Neuronal stem cell (in vitro differentiated cells): Measurements from ENCODE around the gene MTARC1.

Experiments
- DNase-seq: peaks from one replicate; pipeline ENCODE4 v3.0.0-alpha.2; 2013; ENCODE audit warnings: low spot score
- H2AFZ ChIP-seq: one replicate; pipeline ENCODE4 v1.6.1; 2013; ENCODE audit warnings: mild to moderate bottlenecking, low read length, inconsistent platforms
- H2AK5ac ChIP-seq: 2 replicates; pipeline ENCODE4 v1.6.1; 2013; ENCODE audit warnings: low read depth, mild to moderate bottlenecking, inconsistent platforms, low read length, moderate library complexity, mixed read lengths
- H2BK120ac ChIP-seq: 2 replicates; pipeline ENCODE4 v1.6.1; 2013; ENCODE audit warnings: low read depth, mild to moderate bottlenecking, inconsistent platforms, low read length, moderate library complexity, mixed read lengths
- H2BK12ac ChIP-seq: one replicate; pipeline ENCODE4 v1.6.1; 2013; ENCODE audit warnings: low read length, inconsistent platforms
- H2BK15ac ChIP-seq: 2 replicates; pipeline ENCODE4 v1.6.1; 2013; ENCODE audit warnings: mild to moderate bottlenecking, low read length, inconsistent platforms, mixed read lengths
- H2BK5ac ChIP-seq: one replicate; pipeline ENCODE4 v1.6.1; 2013; ENCODE audit warnings: inconsistent platforms, mild to moderate bottlenecking, low read length, moderate library complexity
- H3K14ac ChIP-seq: one replicate; pipeline ENCODE4 v1.6.1; 2013; ENCODE audit warnings: low read length, inconsistent platforms
- H3K18ac ChIP-seq: 2 replicates; pipeline ENCODE4 v1.6.1; 2013; ENCODE audit warnings: low read length, inconsistent platforms
- H3K23ac ChIP-seq: 2 replicates; pipeline ENCODE4 v1.6.1; 2013; ENCODE audit warnings: low read depth, mild to moderate bottlenecking, mixed read lengths, low read length, inconsistent platforms; ENCODE audit not compliant: poor library complexity
- H3K27ac ChIP-seq: replicated peaks from 3 replicates; pipeline ENCODE4 v1.5.1; 2013; ENCODE audit warnings: low read length, inconsistent platforms
- H3K27me3 ChIP-seq, 3 experiments: 2 replicates each; pipeline ENCODE4 v1.6.1; 2013; ENCODE audit warnings: low read length in 3 of 3, mild to moderate bottlenecking in 2 of 3, inconsistent platforms in 1 of 3, low read depth in 1 of 3, mixed read lengths in 1 of 3, moderate library complexity in 1 of 3; ENCODE audit not compliant: control insufficient read depth in 3 of 3, insufficient read depth in 3 of 3
- H3K36me3 ChIP-seq, 2 donors: replicated peaks in 1 of 2; 2 replicates each; pipeline ENCODE4 v1.6.1; 2013; ENCODE audit warnings: low read length in 2 of 2; ENCODE audit not compliant: control insufficient read depth in 2 of 2, insufficient read depth in 2 of 2
- H3K4ac ChIP-seq: 2 replicates; pipeline ENCODE4 v1.6.1; 2013; ENCODE audit warnings: inconsistent platforms, mild to moderate bottlenecking, low read length, moderate library complexity
- H3K4me1 ChIP-seq, 2 donors: 1 replicate in 1 of 2; 2 replicates in 1 of 2; pipeline ENCODE4 v1.6.1; 2013; ENCODE audit warnings: low read length in 2 of 2, low read depth in 1 of 2; ENCODE audit not compliant: control insufficient read depth in 2 of 2, insufficient read depth in 1 of 2
- H3K4me2 ChIP-seq: one replicate; pipeline ENCODE4 v1.6.1; 2013; ENCODE audit warnings: mild to moderate bottlenecking, low read length, inconsistent platforms; ENCODE audit not compliant: insufficient read depth, poor library complexity, severe bottlenecking
- H3K4me3 ChIP-seq, 2 donors: 2 replicates each; pipeline ENCODE4 v1.5.1; 2013; ENCODE audit warnings: low read length in 2 of 2, mild to moderate bottlenecking in 2 of 2, inconsistent platforms in 1 of 2, moderate library complexity in 1 of 2
- H3K79me1 ChIP-seq: one replicate; pipeline ENCODE4 v1.6.1; 2013; ENCODE audit warnings: low read depth, mild to moderate bottlenecking, inconsistent platforms, low read length, moderate library complexity
- H3K9ac ChIP-seq: one replicate; pipeline ENCODE4 v1.6.1; 2013; ENCODE audit warnings: mild to moderate bottlenecking, low read depth, low read length, inconsistent platforms; ENCODE audit not compliant: poor library complexity
- H3K9me3 ChIP-seq, 2 donors: replicated peaks in 1 of 2; 2 replicates each; pipeline versions ENCODE3 to v1.6.1; 2013; ENCODE audit warnings: low read length in 2 of 2, mild to moderate bottlenecking in 2 of 2, inconsistent platforms in 1 of 2, low read depth in 1 of 2, mixed read lengths in 1 of 2, moderate library complexity in 1 of 2; ENCODE audit not compliant: control insufficient read depth in 2 of 2, insufficient read depth in 1 of 2
- H4K8ac ChIP-seq: one replicate; pipeline ENCODE4 v1.6.1; 2013; ENCODE audit warnings: low read depth, mild to moderate bottlenecking, inconsistent platforms, low read length, moderate library complexity
- H4K91ac ChIP-seq: one replicate; pipeline ENCODE4 v1.6.1; 2013; ENCODE audit warnings: low read length, low read depth, mild to moderate bottlenecking, inconsistent platforms; ENCODE audit not compliant: poor library complexity
- WGBS, 2 donors: extraction: QIAGEN DNeasy Blood & Tissue Kit; methylation state at CpG; one replicate each; pipeline ENCODE4 v1.1.7; 2013; ENCODE audit warnings: missing lambda C conversion rate in 2 of 2, mixed read lengths in 1 of 2; ENCODE audit not compliant: insufficient read length in 2 of 2, insufficient replicate concordance in 1 of 2; ENCODE audit errors: extremely low coverage in 2 of 2; 5-methylcytosine and 5-hydroxymethylcytosine counted together

MTARC1 gene

GRCh38 chr1:220828950-220829586 lies 42.4 kb downstream of the MTARC1 start:
- H4K91ac ChIP-seq: no peak overlapping the region
- H3K14ac ChIP-seq: no peak overlapping the region
- H3K27me3 ChIP-seq: peaks cover 0 to 2% (median 0%) of the 10 kb centered on the region in 3 experiments
- no peak overlapping the region for H3K4me2 ChIP-seq
- no peaks in the 10 kb centered on the region for H3K36me3 ChIP-seq
- H2BK5ac ChIP-seq: no peak overlapping the region
- no peak for DNase-seq
- H3K79me1 ChIP-seq: no peaks in the 10 kb centered on the region
- no CpG with 5 or more reads among the region's 4 CpGs for WGBS, 2 donors
- H3K27ac ChIP-seq: no peak overlapping the region
- H2BK12ac ChIP-seq: no peak overlapping the region
- H4K8ac ChIP-seq: no peak overlapping the region
- H2BK120ac ChIP-seq: no peak overlapping the region
- H2BK15ac ChIP-seq: no peak overlapping the region
- no peaks in the 10 kb centered on the region for H3K9me3 ChIP-seq
- H3K4me3 ChIP-seq: no peak overlapping the region
- no peak overlapping the region for H3K18ac ChIP-seq
- H3K9ac ChIP-seq: no peak overlapping the region
- H3K4me1 ChIP-seq: no peaks in the 10 kb centered on the region
- H2AK5ac ChIP-seq: no peak overlapping the region
- no peak overlapping the region for H2AFZ ChIP-seq
- no peak overlapping the region for H3K4ac ChIP-seq
- H3K23ac ChIP-seq: no peak overlapping the region

GRCh38 chr1:220833436-220833835 lies 46.7 kb downstream of the MTARC1 start:
- WGBS, 2 donors: no CpG with 5 or more reads among the region's 2 CpGs
- H3K4me1 ChIP-seq: no peaks in the 10 kb centered on the region
- H3K4ac ChIP-seq: no peak overlapping the region
- no peak overlapping the region for H3K27ac ChIP-seq
- H2AFZ ChIP-seq: no peak overlapping the region
- H3K14ac ChIP-seq: no peak overlapping the region
- H2BK120ac ChIP-seq: no peak overlapping the region
- H2AK5ac ChIP-seq: no peak overlapping the region
- no peak overlapping the region for H3K18ac ChIP-seq
- no peak overlapping the region for H2BK15ac ChIP-seq
- H3K9ac ChIP-seq: no peak overlapping the region
- H3K9me3 ChIP-seq: no peaks in the 10 kb centered on the region
- H4K91ac ChIP-seq: no peak overlapping the region
- no peak overlapping the region for H2BK12ac ChIP-seq
- H3K79me1 ChIP-seq: no peaks in the 10 kb centered on the region
- no peaks in the 10 kb centered on the region for H3K36me3 ChIP-seq
- no peak overlapping the region for H4K8ac ChIP-seq
- H3K23ac ChIP-seq: no peak overlapping the region
- H2BK5ac ChIP-seq: no peak overlapping the region
- no peak overlapping the region for H3K4me3 ChIP-seq
- peaks cover 0 to 2% (median 0%) of the 10 kb centered on the region in 3 experiments for H3K27me3 ChIP-seq
- no peak for DNase-seq
- H3K4me2 ChIP-seq: no peak overlapping the region

DNA sequence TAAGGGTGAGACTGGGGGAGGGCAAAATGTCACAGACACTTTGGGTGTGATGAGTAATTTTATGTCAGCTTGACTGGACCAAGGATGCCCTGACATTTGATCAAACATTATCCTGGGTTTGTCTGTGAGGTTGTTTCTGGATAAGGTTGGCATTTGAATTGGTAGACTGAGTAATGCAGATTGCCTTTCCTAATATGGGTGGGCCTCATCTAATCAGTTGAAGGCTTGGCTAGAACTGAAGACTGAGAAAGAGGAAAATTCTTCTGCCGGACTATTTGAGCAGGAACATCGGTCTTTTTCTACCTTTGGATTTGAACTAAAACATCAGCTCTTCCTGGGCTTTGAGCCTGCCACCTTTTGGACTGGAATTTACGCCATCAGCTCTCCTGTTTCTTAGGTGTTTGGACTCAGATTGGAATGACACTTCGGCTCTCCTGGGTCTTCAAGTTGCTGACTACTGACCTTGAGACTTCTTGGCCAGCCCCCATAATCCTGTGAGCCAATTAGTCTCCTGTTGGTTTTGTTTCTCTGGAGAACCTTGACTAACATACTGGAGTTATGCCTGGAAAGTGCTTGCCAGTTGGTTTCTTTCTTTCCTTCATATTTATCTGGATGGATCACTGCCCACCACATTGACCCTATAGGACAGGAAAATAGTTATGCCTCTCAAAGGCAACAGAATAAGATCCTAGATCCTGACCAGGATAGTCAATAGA lies 47.6 kb downstream of the MTARC1 start:
- no peak overlapping the region for H2AFZ ChIP-seq
- H3K4ac ChIP-seq: no peak overlapping the region
- H3K9ac ChIP-seq: no peak overlapping the region
- H3K23ac ChIP-seq: no peak overlapping the region
- no peaks in the 10 kb centered on the region for H3K79me1 ChIP-seq
- no peak overlapping the region for H2BK15ac ChIP-seq
- H3K18ac ChIP-seq: no peak overlapping the region
- no peak overlapping the region for H2BK12ac ChIP-seq
- no peak overlapping the region for H4K8ac ChIP-seq
- no peak overlapping the region for H2BK120ac ChIP-seq
- H3K9me3 ChIP-seq: no peaks in the 10 kb centered on the region
- H3K36me3 ChIP-seq: no peaks in the 10 kb centered on the region
- no peak overlapping the region for H4K91ac ChIP-seq
- H3K14ac ChIP-seq: no peak overlapping the region
- H3K4me1 ChIP-seq: no peaks in the 10 kb centered on the region
- H3K27ac ChIP-seq: no peak overlapping the region
- DNase-seq: no peak
- H3K4me2 ChIP-seq: no peak overlapping the region
- H3K27me3 ChIP-seq: peaks cover 0 to 2% (median 0%) of the 10 kb centered on the region in 3 experiments
- H2AK5ac ChIP-seq: no peak overlapping the region
- no peak overlapping the region for H3K4me3 ChIP-seq
- no peak overlapping the region for H2BK5ac ChIP-seq
- WGBS, 2 donors: no CpG with 5 or more reads among the region's 4 CpGs
